Fibroblast of lung (primary cell): ENCODE results near the gene VSIR. TPM values are rescaled to one million over a fixed set of nuclear protein-coding genes. Genes with fewer than 3 reads are reported as not detected.

Experiments used
- DNase-seq, 2 donors: peaks; one replicate each; pipeline versions ENCODE4 v3.0.0 to v3.0.0-alpha.2; 2010; ENCODE audit warnings: low read depth in 2 of 2
- H2AFZ ChIP-seq: 2 replicates; pipeline ENCODE4 v1.5.1; 2012; ENCODE audit warnings: low read length, control low read depth, inconsistent platforms
- H3K27ac ChIP-seq: 2 replicates; pipeline ENCODE4 v1.5.1; 2011; ENCODE audit warnings: low read length, control low read depth; ENCODE audit not compliant: insufficient read depth
- H3K27me3 ChIP-seq: 2 replicates; pipeline ENCODE4 v1.5.1; 2011; ENCODE audit warnings: mild to moderate bottlenecking, low read length; ENCODE audit not compliant: control insufficient read depth, insufficient read depth
- H3K36me3 ChIP-seq: 2 replicates; pipeline ENCODE4 v1.5.1; 2011; ENCODE audit warnings: low read length; ENCODE audit not compliant: control insufficient read depth, insufficient read depth
- H3K4me1 ChIP-seq: 2 replicates; pipeline ENCODE4 v1.5.1; 2011; ENCODE audit warnings: low read length; ENCODE audit not compliant: control insufficient read depth, insufficient read depth; ENCODE audit errors: extremely low read depth
- H3K4me2 ChIP-seq: 2 replicates; pipeline ENCODE4 v1.5.1; 2011; ENCODE audit warnings: low read length, control low read depth; ENCODE audit not compliant: insufficient read depth; ENCODE audit errors: extremely low read depth
- H3K4me3 ChIP-seq, 4 experiments: fragments of 200-600 bp in 1 of 4; sonication (generic) in 1 of 4; replicated peaks in 1 of 4; 2 replicates each; pipeline ENCODE4 v1.5.1; 2011 to 2016; ENCODE audit warnings: low read length in 4 of 4, low read depth in 3 of 4, mild to moderate bottlenecking in 3 of 4, control low read depth in 2 of 4, inconsistent platforms in 1 of 4, mixed read lengths in 1 of 4; ENCODE audit not compliant: insufficient read depth in 1 of 4; ENCODE audit errors: control extremely low read depth in 1 of 4
- H3K79me2 ChIP-seq: 2 replicates; pipeline ENCODE4 v1.5.1; 2012; ENCODE audit warnings: mild to moderate bottlenecking, low read length, inconsistent platforms; ENCODE audit not compliant: control insufficient read depth, insufficient read depth
- H3K9ac ChIP-seq: 2 replicates; pipeline ENCODE4 v1.5.1; 2011; ENCODE audit warnings: mild to moderate bottlenecking, low read length, control low read depth; ENCODE audit not compliant: insufficient read depth
- H3K9me3 ChIP-seq: 2 replicates; pipeline ENCODE4 v1.5.1; 2012; ENCODE audit warnings: low read depth, low read length; ENCODE audit not compliant: control insufficient read depth, insufficient read depth
- H4K20me1 ChIP-seq: 2 replicates; pipeline ENCODE4 v1.5.1; 2011; ENCODE audit warnings: low read length; ENCODE audit not compliant: control insufficient read depth, insufficient read depth; ENCODE audit errors: extremely low read depth
- CTCF ChIP-seq, 2 donors: IDR thresholded peaks in 1 of 2; conservative IDR thresholded peaks in 1 of 2; 1 replicate in 1 of 2; 2 replicates in 1 of 2; pipeline ENCODE4 v1.5.1; 2011 to 2012; ENCODE audit warnings: low read length in 2 of 2, control low read depth in 1 of 2, inconsistent platforms in 1 of 2, low read depth in 1 of 2, mild to moderate bottlenecking in 1 of 2
- EZH2 ChIP-seq: IDR thresholded peaks from 2 replicates; pipeline ENCODE4 v1.5.1; 2012; ENCODE audit warnings: low read length, control low read depth, mild to moderate bottlenecking; ENCODE audit errors: missing control alignments
- polyA plus RNA-seq, 2 donors: library from polyadenylated mRNA; depleted of rRNA in 1 of 2; stranded (reverse) in 1 of 2; unstranded in 1 of 2; fragments of >200 nt; gene quantifications; 2 replicates each; pipeline ENCODE4 v1.2.1, GENCODE V29; 2011 to 2012; ENCODE audit warnings: missing spikeins in 1 of 2
- total RNA-seq: library from RNA; depleted of rRNA; stranded (reverse); fragments of >200 nt; gene quantifications from 2 replicates; pipeline ENCODE4 v1.2.1, GENCODE V29; 2014

VSIR gene
- total and polyA plus RNA-seq, 2 donors (not counting 1 experiment from before 2014, with no cell fraction given): 39.9 to 44.1 TPM

- H3K79me2 ChIP-seq: no peaks in the 10 kb centered on the region
- H3K27ac ChIP-seq: no peak overlapping the region
- H3K9ac ChIP-seq: no peak overlapping the region
- H3K9me3 ChIP-seq: no peaks in the 10 kb centered on the region
- H3K27me3 ChIP-seq: peaks cover 3% of the 10 kb centered on the region
- no peaks in the 10 kb centered on the region for H4K20me1 ChIP-seq
- no peak overlapping the region for H3K4me3 ChIP-seq
- TF ChIP-seq EZH2 (no peak), CTCF (conservative IDR thresholded peaks at IDR 0.05 in 1 of 2, IDR thresholded peaks at IDR 0.05 in 1 of 2; ENCODE audit: low read depth in 1 of 2, low read length in 2 of 2) (no peak)
- H3K4me2 ChIP-seq: no peak overlapping the region
- H3K36me3 ChIP-seq: no peaks in the 10 kb centered on the region
- DNase-seq: no peak
- peaks cover 16% of the 10 kb centered on the region for H3K4me1 ChIP-seq
- H2AFZ ChIP-seq: no peak overlapping the region
Measured at GRCh38 chr10:71715026-71715425, 58.3 kb downstream of the VSIR start.

GRCh38 chr10:71714592-71714991, 58.7 kb downstream of the VSIR start:
- Histone ChIP-seq H2AFZ (no peak overlapping the region), H3K9ac (no peak overlapping the region), H3K4me3 (no peak overlapping the region), H4K20me1 (no peaks in the 10 kb centered on the region), H3K27me3 (peaks cover 3% of the 10 kb centered on the region), H3K36me3 (no peaks in the 10 kb centered on the region), H3K9me3 (no peaks in the 10 kb centered on the region), H3K79me2 (no peaks in the 10 kb centered on the region), H3K4me1 (peaks cover 16% of the 10 kb centered on the region), H3K27ac (peak overlapping the region; percentile 57), H3K4me2 (no peak overlapping the region)
- TF ChIP-seq CTCF (conservative IDR thresholded peaks at IDR 0.05 in 1 of 2, IDR thresholded peaks at IDR 0.05 in 1 of 2; ENCODE audit: low read depth in 1 of 2, low read length in 2 of 2) (no peak), EZH2 (no peak)
- no peak for DNase-seq

GRCh38 chr10:71714031-71714410, 59.3 kb downstream of the VSIR start:
- no peak overlapping the region for H3K4me2 ChIP-seq
- no peak overlapping the region for H2AFZ ChIP-seq
- peaks cover 16% of the 10 kb centered on the region for H3K4me1 ChIP-seq
- TF ChIP-seq CTCF (conservative IDR thresholded peaks at IDR 0.05 in 1 of 2, IDR thresholded peaks at IDR 0.05 in 1 of 2; ENCODE audit: low read depth in 1 of 2, low read length in 2 of 2) (no peak), EZH2 (no peak)
- H4K20me1 ChIP-seq: no peaks in the 10 kb centered on the region
- H3K9ac ChIP-seq: no peak overlapping the region
- H3K4me3 ChIP-seq: no peak overlapping the region
- no peak for DNase-seq
- H3K36me3 ChIP-seq: no peaks in the 10 kb centered on the region
- no peaks in the 10 kb centered on the region for H3K79me2 ChIP-seq
- H3K27ac ChIP-seq: peak overlapping the region; percentile 57
- no peaks in the 10 kb centered on the region for H3K9me3 ChIP-seq
- no peaks in the 10 kb centered on the region for H3K27me3 ChIP-seq
